Activated naive CD4-positive, alpha-beta T cell treated with anti-CD3 and anti-CD28 coated beads for 36 hours (primary cell): Measurements from ENCODE around the gene DDR1. TPM values are rescaled to one million over a fixed set of nuclear protein-coding genes. Genes with fewer than 3 reads are reported as not detected.
"Not testable (repeated sequence)": the region's sequence is repeated elsewhere in the genome, so short reads cannot be mapped to it uniquely, and the experiment has no call there.

Source experiments
- CTCF ChIA-PET: fragments of 350-600 bp; sonication (Branson Sonifier 250); formaldehyde crosslinking; loops from one replicate; lab custom pipeline; 2021; ENCODE audit warnings: antibody characterized with exemption; lab: Charles Lee
- DNase-seq: peaks from one replicate; pipeline ENCODE4 v3.0.0-alpha.2; 2020
- H3K27ac Mint-ChIP-seq: one replicate; pipeline ENCODE4 v1.8.0; 2021; ENCODE audit warnings: mild to moderate bottlenecking, mixed read lengths
- H3K27me3 Mint-ChIP-seq: one replicate; pipeline ENCODE4 v1.8.0; 2021; ENCODE audit warnings: low read depth, mixed read lengths
- H3K36me3 Mint-ChIP-seq: one replicate; pipeline ENCODE4 v1.8.0; 2021; ENCODE audit warnings: low read depth, mixed read lengths
- H3K4me1 Mint-ChIP-seq: one replicate; pipeline ENCODE4 v1.8.0; 2021; ENCODE audit warnings: low read depth, mixed read lengths
- H3K4me3 Mint-ChIP-seq: one replicate; pipeline ENCODE4 v1.8.0; 2021; ENCODE audit warnings: mild to moderate bottlenecking, moderate library complexity, mixed read lengths
- H3K9me3 Mint-ChIP-seq: one replicate; pipeline ENCODE4 v1.8.0; 2021; ENCODE audit warnings: mixed read lengths
- intact Hi-C: fragments of 100-400 bp; cut with micrococcal nuclease; formaldehyde crosslinking; loops from one replicate; pipeline ENCODE4 v1.15.1; 2023
- total RNA-seq, 2 experiments: library from RNA; stranded (reverse); gene quantifications; one replicate each; pipeline ENCODE4 v1.2.3, GENCODE V29; 2021

Gene DDR1
- total RNA-seq, 2 experiments from 2014 or later: 9.5 to 10.1 TPM

DNA sequence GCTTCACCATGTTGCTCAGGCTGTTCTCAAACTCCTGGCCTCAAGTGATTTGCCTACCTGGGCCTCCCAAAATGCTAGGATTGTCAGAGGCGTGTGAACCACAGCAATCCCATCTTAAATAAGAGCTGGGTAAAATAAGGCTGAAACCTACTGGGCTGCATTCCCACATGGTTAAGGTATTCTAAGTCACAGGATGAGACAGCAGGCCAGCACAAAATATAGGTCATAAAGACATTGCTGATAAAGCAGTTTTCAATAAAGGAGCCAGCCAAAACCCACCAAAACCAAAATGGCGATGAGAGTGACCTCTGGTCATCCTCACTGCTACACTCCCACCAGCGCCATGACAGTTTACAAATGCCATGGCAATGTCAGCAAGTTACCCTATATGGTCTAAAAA, 10.5 kb upstream of the DDR1 start:
- CTCF ChIA-PET, H3K4me3 Mint-ChIP-seq, DNase-seq, H3K27ac Mint-ChIP-seq, H3K27me3 Mint-ChIP-seq, intact Hi-C loops: not testable (repeated sequence)
- Mint-ChIP-seq H3K4me1 (peaks cover 44% of the 10 kb centered on the region), H3K36me3 (peaks cover 12% of the 10 kb centered on the region), H3K9me3 (peaks cover 25% of the 10 kb centered on the region)

DNA sequence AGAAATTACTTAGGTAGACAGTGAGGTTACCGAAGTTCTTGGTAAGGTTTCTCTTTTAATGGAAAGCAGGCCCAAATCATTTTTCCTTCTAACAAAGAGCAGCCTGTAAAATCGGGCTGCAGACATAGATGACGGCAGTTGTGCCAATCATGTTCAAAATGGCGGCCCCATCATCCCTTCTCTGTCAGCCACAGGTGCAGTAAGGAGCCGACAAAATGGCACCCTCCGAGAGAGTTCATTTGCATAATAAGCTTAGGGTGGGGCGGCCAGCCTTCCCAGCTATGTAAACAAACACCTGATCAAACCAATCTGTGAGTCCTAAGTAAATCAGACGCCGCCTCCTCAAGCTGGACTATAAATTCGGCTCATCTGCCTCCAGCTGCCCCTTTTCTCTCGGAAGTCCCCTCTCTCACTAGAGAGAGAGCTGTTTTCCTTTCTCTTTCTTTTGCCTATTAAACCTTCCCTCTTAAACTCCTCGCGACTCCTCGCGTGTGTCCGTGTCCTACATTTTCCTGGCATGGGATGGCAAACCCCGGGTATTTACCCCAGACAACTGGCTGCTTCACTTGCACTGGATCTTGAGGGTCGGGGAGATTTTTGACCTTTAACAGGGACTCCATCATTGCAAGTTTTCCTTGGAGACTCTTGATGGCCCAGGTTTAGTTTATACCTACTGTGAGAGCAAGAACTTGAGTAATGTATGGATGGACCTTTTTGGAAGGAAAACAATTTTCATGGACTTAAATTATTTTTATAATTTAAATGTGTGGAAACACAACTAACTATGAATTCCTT, 8.9 kb upstream of the DDR1 start:
- H3K4me1 Mint-ChIP-seq: peaks cover 44% of the 10 kb centered on the region
- intact Hi-C loops: loop anchor here (5.0 kb wide), 1 partner anchor 393 kb away; no protein-coding TSS in a partner anchor
- H3K27ac Mint-ChIP-seq: no peak overlapping the region

DNA sequence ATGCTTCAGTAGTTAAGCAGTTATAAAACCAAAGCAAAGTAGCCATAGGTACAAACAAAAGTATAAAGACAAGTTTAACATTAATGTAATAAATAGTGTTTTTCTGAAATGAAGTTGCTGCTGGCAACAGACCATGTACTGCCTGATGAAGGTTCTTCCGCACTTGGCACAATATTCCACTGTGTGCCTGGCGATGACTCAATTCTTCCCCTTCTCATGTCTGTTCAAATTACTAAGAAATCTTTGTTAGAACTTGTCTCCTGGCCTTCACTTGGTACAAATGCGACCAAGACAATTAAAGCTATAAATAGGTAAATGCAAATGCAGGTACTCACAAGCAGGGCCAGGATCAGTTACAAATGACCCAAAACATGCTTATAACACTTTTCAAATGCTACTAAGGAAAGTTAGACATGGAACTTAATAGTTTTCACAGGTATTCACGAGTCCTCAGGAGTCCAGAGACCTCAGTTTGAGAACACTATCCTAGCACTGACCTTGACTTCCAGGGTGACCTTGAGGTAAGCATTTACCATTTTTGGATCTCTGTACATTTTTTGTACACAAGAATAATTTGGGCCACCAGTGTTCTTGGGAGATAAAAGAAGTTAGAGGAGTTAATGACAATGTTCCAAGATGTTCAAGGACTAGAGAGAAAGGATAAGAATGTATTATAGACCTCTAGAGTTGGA, 8.1 kb upstream of the DDR1 start:
- Mint-ChIP-seq H3K36me3 (peaks cover 7% of the 10 kb centered on the region), H3K4me3 (no peak overlapping the region), H3K4me1 (peaks cover 37% of the 10 kb centered on the region), H3K27ac (peak overlapping the region; percentile 50), H3K27me3 (no peaks in the 10 kb centered on the region), H3K9me3 (peaks cover 10% of the 10 kb centered on the region)
- intact Hi-C loops: loop anchor here (5.0 kb wide), 1 partner anchor 394 kb away; no protein-coding TSS in a partner anchor
- peak; percentile 27 for DNase-seq
- CTCF ChIA-PET: interaction anchor here (0.9 to 2.4 kb wide), 8 partner anchors 9 to 204 kb away, joined by 3 to 38 read pairs (median 4); partner anchors contain the start of gene IER3

More for the DNA sequence above, 8.9 kb upstream of the DDR1 start:
- H3K36me3 Mint-ChIP-seq: peaks cover 8% of the 10 kb centered on the region
- DNase-seq: no peak
- peaks cover 15% of the 10 kb centered on the region for H3K9me3 Mint-ChIP-seq
- CTCF ChIA-PET: interaction anchor here (1.3 to 2.4 kb wide), 4 partner anchors 47 to 204 kb away, joined by 3 to 38 read pairs (median 6); no protein-coding TSS in a partner anchor
- H3K4me3 Mint-ChIP-seq: no peak overlapping the region
- no peaks in the 10 kb centered on the region for H3K27me3 Mint-ChIP-seq

DNA sequence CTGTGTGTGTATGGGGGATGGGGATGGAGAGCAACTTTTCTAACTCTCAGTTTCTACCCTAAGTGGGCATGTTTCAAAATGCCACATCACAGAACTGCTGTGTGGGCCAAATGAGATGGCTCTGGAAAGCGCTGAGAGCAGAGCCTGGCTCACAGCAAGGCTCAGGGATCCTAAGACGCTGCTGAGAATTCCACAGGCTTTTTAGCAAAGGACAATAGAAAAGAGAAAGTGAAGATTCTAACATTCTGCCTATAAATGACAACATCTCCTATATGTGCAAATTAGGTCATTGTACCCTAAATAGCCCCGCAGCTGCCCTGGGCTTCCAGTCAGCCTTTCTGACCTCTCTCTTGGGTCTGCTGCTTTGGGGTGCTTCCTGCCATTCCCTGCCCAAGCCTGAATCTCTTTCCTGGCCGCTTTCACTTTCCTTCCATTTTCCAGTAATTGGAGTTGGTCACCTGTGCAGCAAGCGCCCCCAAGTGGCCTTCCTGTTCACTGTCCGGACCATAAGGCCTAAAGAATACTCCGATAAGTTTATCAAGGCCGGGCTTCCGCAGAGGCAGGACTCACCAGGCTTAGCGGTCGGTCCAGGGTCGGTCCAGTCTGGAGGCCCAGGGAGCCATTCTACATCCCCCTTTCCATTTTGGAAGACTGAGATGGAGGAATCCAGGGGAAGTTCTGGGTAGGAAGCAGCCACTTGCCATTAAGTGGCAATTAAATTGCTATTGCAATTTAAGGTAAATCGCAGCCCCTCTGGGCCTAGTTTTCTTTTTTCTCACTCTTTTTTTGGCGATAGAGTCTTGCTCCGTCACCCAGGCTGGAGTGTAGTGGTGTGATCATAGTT, 6.7 kb upstream of the DDR1 start:
- H3K36me3 Mint-ChIP-seq: no peaks in the 10 kb centered on the region
- no peaks in the 10 kb centered on the region for H3K27me3 Mint-ChIP-seq
- peaks cover 23% of the 10 kb centered on the region for H3K4me1 Mint-ChIP-seq
- peak overlapping the region; percentile 68 for H3K4me3 Mint-ChIP-seq
- intact Hi-C loops: loop anchor here (1.0 to 5.0 kb wide), 6 partner anchors 49 to 395 kb away; partner anchors contain the start of gene IER3
- peak; percentile 89 for DNase-seq
- no peaks in the 10 kb centered on the region for H3K9me3 Mint-ChIP-seq
- CTCF ChIA-PET: interaction anchor here (0.6 to 3.3 kb wide), 22 partner anchors 22 to 1369 kb away, joined by 3 to 38 read pairs (median 4); partner anchors contain the start of gene IER3
- H3K27ac Mint-ChIP-seq: peak overlapping the region; percentile 84

DNA sequence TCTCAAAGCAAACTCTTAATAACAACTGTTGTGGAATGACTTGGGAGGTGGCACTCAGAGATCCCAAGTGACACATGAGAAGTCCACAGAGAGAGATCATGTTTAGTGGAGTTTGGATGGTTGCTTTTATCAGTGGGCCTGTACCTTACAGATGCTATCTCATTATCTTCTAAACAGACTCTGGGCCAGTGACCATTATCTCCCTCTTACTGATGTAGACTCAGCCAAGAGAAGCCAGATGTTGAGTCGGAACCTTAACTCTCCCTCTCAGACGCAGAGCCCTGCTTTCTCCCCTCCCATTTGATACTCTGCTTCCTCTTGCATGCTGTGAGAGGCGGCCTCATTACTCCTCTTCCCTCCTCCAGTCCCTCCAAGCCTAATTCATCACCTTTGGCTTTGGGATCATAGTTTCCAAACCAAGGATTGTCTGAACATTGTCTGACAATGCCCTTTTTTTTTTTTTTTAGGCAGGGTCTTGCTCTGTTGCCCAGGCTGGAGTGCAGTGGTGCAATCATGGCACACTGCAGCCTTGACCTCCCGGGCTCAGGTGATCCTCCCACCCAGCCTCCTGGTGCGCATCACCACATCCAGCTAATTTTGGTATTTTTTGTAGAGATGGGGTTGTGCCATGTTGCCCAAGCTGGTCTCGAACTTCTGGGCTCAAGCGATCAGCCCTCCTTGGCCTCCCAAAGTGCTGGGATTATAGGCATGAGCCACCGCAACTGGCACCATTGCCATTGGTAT, 4.5 kb upstream of the DDR1 start:
- no peaks in the 10 kb centered on the region for H3K27me3 Mint-ChIP-seq
- no peak for DNase-seq
- H3K4me1 Mint-ChIP-seq: peaks cover 29% of the 10 kb centered on the region
- intact Hi-C loops: loop anchor here (5.0 kb wide), 1 partner anchor 398 kb away; no protein-coding TSS in a partner anchor
- CTCF ChIA-PET: interaction anchor here (0.7 to 7.2 kb wide), 9 partner anchors 12 to 149 kb away, joined by 3 to 34 read pairs (median 3); no protein-coding TSS in a partner anchor
- no peaks in the 10 kb centered on the region for H3K36me3 Mint-ChIP-seq
- no peaks in the 10 kb centered on the region for H3K9me3 Mint-ChIP-seq
- H3K27ac Mint-ChIP-seq: no peak overlapping the region
- H3K4me3 Mint-ChIP-seq: no peak overlapping the region

DNA sequence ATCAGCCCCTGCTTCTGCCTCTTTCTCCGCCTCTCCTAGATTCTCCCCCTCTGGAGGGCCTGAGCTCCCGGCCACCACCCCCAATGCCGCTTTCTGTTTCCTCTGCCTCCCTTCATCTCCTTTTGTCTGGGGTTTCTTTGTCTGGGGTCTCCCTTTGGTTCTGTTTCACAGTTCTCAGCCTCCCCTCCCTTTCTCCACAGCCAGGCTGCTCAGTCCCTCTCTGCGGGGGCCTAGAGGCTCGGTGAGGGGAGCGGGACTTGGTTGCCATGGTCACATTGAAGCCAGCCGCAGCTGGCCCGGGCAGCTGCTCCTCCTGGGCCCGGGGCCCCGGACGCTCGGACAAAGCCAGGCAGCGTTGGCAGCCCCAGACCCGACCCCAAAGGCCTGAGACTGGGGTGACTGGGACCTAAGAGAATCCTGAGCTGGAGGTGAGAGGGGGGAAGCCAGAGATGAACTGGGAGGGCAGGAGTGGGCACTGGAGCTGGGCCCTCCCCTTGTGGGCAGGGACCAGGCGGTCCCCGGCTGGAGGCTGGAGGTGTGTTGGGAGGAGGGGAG, 3.5 kb upstream of the DDR1 start:
- CTCF ChIA-PET: interaction anchor here (0.7 to 7.2 kb wide), 2 partner anchors 52 to 114 kb away, joined by 3 to 34 read pairs; no protein-coding TSS in a partner anchor
- H3K27ac Mint-ChIP-seq: no peak overlapping the region
- no peaks in the 10 kb centered on the region for H3K9me3 Mint-ChIP-seq
- peaks cover 38% of the 10 kb centered on the region for H3K4me1 Mint-ChIP-seq
- H3K27me3 Mint-ChIP-seq: no peaks in the 10 kb centered on the region
- intact Hi-C loops: no loop called here
- DNase-seq: no peak
- H3K36me3 Mint-ChIP-seq: no peaks in the 10 kb centered on the region
- no peak overlapping the region for H3K4me3 Mint-ChIP-seq

DNA sequence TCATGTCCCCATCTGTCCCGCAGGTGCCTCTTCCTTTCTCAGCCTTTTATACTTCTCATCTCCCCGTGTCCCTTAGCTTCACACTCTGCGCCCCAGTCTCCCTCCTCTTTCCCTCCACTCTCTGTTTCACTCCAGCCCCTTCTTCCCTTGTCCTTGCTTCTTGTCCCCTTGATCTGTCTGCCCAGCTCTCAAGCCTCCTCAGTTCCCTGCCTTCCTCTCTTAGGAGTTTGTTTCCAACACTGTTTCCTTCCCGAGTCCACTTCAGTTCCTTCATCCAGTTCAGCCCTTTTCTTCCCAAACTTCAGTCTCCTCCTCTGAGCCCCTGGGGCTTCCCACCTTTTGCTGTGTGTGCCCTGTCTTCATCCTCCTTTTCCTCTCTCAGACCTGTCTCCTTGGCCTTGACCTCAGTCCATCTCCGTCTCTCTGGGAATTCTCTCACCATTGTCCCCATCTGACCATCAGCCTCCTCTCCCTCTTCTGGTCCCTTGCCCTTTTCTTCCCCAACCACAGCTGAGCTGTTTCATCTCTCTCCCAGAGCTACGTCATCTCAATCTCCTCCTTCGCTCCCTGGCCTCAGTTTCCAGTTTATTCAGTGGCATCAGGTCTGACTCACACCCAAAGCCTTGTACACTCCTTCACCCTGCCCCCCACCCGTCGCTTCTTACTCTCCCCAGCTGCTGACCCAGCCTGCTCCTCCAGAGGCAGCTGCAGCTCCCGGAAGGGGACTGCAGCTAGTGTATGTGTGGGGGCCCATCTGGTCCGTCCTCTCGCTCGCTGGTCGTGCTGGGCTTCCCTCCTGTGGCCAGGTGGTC, 2.7 kb upstream of the DDR1 start:
- no peak for DNase-seq
- Mint-ChIP-seq H3K4me3 (no peak overlapping the region), H3K4me1 (peaks cover 40% of the 10 kb centered on the region), H3K36me3 (no peaks in the 10 kb centered on the region), H3K27me3 (no peaks in the 10 kb centered on the region), H3K27ac (peak overlapping the region; percentile 10), H3K9me3 (no peaks in the 10 kb centered on the region)
- CTCF ChIA-PET: interaction anchor here (0.5 to 7.2 kb wide), 5 partner anchors 53 to 206 kb away, joined by 3 to 34 read pairs (median 4); no protein-coding TSS in a partner anchor
- intact Hi-C loops: no loop called here

DNA sequence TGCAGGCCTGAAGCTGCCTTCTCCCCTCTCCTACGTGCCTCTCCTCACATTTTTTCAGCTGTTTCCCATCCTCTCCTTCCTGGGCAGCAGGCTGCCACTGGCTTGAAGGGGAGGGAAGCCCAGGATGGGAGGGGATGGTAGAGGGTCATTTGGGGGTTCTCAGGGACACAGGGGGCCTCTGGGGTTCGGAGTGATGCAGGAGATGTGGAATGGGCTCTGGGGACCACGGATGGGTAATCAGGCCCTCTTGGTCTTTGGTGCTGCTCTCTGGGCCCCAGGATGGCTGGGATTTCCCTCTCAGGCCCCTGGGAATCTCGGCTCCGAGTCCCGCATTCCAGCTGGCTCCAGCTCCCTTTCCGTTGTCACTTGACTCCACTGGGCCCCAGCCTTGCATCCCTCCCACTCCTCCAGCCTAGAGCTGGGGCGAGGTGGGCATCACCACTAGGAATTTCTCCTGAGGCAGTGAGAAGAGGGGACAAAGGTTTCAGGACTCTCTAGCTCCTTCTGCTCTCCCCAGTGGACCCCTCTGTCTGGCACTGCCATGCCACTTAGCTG, 2.0 kb upstream of the DDR1 start:
- Mint-ChIP-seq H3K4me3 (no peak overlapping the region), H3K9me3 (no peaks in the 10 kb centered on the region), H3K27me3 (no peaks in the 10 kb centered on the region), H3K4me1 (peaks cover 38% of the 10 kb centered on the region), H3K36me3 (no peaks in the 10 kb centered on the region), H3K27ac (no peak overlapping the region)
- no peak for DNase-seq
- intact Hi-C loops: no loop called here
- CTCF ChIA-PET: interaction anchor here (0.5 to 7.2 kb wide), 5 partner anchors 54 to 205 kb away, joined by 3 to 34 read pairs (median 4); no protein-coding TSS in a partner anchor

DNA sequence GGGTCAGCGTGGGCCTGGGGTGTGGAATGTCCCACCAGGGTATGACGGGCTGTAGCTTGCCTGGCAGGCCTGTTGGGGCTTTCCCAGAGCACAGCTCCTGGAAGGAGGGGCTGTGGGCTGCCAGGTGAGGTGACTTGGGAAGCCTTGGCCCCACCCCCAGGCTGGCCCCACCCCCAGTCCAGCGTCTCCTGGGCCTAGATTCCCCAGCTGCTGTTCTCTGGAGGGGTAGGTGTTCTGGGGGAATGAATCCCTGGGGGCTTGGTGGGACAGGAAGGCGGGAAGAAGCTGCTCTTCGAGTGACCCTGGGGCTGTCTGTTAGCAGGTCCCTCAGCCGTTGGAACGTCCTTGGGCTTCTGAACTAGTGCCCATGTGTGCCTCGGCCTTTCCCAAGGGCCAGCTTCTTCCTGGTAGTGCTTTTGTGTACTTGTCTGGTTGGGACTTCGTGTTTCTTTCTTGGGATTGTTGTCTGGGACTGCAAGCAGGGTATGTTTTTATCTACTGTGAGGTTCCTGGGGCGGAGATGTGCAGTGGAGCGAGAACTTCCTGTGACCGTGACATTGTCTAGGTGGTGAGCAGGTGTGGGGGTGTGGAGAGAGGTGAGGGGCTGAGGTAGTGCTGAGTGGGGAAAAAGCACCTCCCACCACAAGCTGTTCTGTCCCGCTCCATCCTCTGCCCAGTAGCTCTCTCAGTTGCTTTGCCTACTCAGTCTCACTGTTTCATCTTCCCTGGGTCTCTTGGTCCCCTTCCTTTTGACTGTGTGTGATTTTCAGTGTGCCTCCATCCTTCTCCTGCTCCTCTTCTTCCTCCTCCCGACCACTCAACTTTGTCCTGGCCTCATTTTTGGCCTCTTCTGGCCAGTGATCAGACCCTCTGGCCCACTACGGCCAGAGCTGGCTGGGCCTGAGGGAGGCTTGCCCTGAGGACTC, 1.3 kb upstream of the DDR1 start:
- CTCF ChIA-PET: interaction anchor here (1.0 to 7.2 kb wide), 7 partner anchors 21 to 204 kb away, joined by 3 to 34 read pairs (median 4); partner anchors contain the start of gene VARS2
- intact Hi-C loops: no loop called here
- H3K36me3 Mint-ChIP-seq: no peaks in the 10 kb centered on the region
- H3K27me3 Mint-ChIP-seq: no peaks in the 10 kb centered on the region
- H3K4me3 Mint-ChIP-seq: peak overlapping the region; percentile 58
- H3K27ac Mint-ChIP-seq: peak overlapping the region; percentile 48
- peaks cover 32% of the 10 kb centered on the region for H3K4me1 Mint-ChIP-seq
- no peaks in the 10 kb centered on the region for H3K9me3 Mint-ChIP-seq
- DNase-seq: peak; percentile 49
